Erythroblast (primary cell): ENCODE measurements around the gene LYZ.
"Not testable (repeated sequence)": the region's sequence is repeated elsewhere in the genome, so short reads cannot be mapped to it uniquely, and the experiment has no call there.

Experiments used
- GATA1 ChIP-seq: IDR thresholded peaks from 2 replicates; pipeline ENCODE4 v1.6.1; 2011; ENCODE audit warnings: low read depth, mild to moderate bottlenecking, control low read depth, low read length, moderate library complexity
- POLR2A ChIP-seq: IDR thresholded peaks from 2 replicates; pipeline ENCODE4 v1.6.1; 2011; ENCODE audit warnings: mild to moderate bottlenecking, low read length

GRCh38 chr12:69316784-69317183, 31.4 kb upstream of the LYZ start:
- not testable (repeated sequence) for TF ChIP-seq POLR2A, GATA1
